GM12875 (cell line): ENCODE measurements around the gene RARS2.

Experiments
- H3K4me3 ChIP-seq: one replicate; pipeline ENCODE4 v1.5.1; 2011; ENCODE audit warnings: low read depth, low read length, control low read depth
- CTCF ChIP-seq: IDR thresholded peaks from 2 replicates; pipeline ENCODE4 v1.5.1; 2011; ENCODE audit warnings: low read depth, mild to moderate bottlenecking, control low read depth, inconsistent platforms, low read length, moderate library complexity, borderline replicate concordance; ENCODE audit not compliant: insufficient read depth

The RARS2 gene

GRCh38 chr6:87483929-87484328, 105.9 kb downstream of the RARS2 start:
- no peak overlapping the region for H3K4me3 ChIP-seq
- no peak for TF ChIP-seq CTCF

- H3K4me3 ChIP-seq, result no peak overlapping the region
- no peak for TF ChIP-seq CTCF
Observed at GRCh38 chr6:87482366-87482765, 107.4 kb downstream of the RARS2 start.

GRCh38 chr6:87481931-87482330, 107.9 kb downstream of the RARS2 start:
- no peak overlapping the region for H3K4me3 ChIP-seq
- no peak for TF ChIP-seq CTCF

DNA sequence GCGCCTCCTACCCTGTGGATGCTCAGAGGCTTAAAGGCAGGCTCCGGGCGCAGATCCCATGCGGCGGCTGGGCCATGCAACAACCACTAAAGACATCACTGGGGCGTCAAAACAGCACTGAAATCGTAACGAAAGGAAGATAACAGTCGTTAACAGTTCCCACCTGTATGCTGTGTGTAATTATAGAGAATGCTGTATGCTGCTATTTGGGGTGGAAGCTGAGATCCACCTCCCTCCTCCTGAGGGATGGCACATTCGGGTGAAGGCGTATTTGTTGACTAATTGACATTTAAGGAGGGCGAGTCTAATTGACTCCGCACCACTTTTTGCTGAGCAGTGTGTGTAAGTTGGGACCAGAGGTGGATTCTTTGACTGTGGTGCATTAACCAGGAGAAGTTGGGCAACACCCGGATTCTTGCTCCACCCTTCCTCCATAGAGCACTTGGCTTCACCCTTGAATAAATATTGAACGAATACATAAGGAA, 116.3 kb downstream of the RARS2 start:
- H3K4me3 ChIP-seq, result peak overlapping the region; percentile 86
- TF ChIP-seq CTCF, result no peak

DNA sequence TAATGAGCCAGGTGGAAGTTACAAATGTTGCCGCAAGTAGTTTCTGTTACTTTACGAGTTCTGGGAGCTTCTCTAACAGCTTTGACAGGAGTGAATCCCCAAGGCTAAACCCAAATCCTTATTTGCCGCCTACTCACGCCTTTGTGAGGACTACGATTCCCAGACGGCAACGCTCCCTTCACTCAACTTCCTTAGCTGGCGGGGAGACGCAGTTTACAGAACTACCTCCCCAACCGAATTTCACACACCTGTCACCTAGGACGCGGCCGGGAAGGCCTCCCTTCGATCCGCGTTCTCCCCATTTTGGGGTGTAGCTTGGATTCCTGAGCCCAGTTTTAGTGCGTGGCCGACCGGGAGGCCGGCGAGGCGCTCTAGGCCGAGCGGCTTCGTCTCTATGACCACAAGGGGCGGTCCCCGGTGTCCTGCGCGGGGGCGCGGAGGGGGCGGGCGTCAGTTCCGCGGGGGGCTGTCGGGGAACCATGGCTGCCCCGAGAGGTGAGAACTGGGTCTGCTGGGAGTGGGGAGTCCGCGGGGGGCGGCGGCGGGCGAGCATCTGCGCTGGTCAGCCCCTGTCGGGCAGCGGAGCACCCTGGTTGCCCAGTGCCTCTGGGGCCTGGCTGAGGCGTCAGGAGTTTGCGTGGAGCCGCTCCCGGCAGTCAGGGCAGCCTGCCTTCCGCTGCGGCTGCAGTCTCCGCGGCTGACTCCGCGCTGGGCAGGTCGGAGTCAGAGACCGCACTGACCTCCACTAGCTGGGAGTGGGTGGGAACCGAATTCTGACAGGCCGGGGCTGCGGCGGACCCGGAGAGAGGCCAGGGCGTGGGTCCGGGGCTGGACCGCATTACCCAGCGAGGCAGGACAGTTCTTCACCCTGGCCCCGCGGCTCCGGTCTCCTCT, 117.0 kb downstream of the RARS2 start, which contains the start of gene SLC35A1:
Gene SLC35A1 (plus strand): TSS at position 450 of the 894 bp plus-strand sequence. CDS start 30 bp downstream, at position 480.
- peak within 1 kb of the TSS; percentile 86 for H3K4me3 ChIP-seq
- no peak for TF ChIP-seq CTCF

DNA sequence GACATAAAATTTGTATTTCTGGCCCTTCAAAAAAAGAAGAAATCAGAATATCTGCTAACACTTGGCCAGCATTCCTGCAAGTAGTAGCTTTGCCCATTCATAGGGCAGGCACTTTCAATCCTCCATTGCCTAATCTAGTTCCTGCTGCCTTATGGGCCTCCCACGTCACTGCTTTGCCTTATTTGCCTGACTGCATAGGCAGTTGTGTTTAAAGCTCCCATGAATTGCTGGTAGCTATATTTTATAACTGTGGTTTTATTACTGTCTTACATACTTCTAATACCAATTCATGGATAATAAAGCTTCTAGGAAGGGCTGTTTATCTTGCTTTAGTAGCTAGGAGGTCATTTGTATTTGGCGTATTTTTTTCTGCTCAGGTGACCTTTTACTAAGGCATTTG, 124.7 kb downstream of the RARS2 start:
- H3K4me3 ChIP-seq, result no peak overlapping the region
- TF ChIP-seq CTCF, result no peak
